BE2C (cell line): ENCODE data around the gene SLC26A1.

Experiments
- DNase-seq: peaks from one replicate; pipeline ENCODE4 v3.0.0-alpha.2; 2020
- H3K27me3 ChIP-seq: fragments of 250-450 bp; sonication (Bioruptor Pico); 2 replicates; pipeline ENCODE4 v1.5.1; 2020; ENCODE audit warnings: mild to moderate bottlenecking
- H3K36me3 ChIP-seq: fragments of 250-450 bp; sonication (Bioruptor Pico); 2 replicates; pipeline ENCODE4 v1.5.1; 2020; ENCODE audit warnings: mild to moderate bottlenecking
- H3K4me1 ChIP-seq: fragments of 250-450 bp; sonication (Bioruptor Pico); 2 replicates; pipeline ENCODE4 v1.5.1; 2020
- H3K4me3 ChIP-seq: 2 replicates; pipeline ENCODE4 v1.5.1; 2011; ENCODE audit warnings: low read depth, low read length
- H3K9me3 ChIP-seq: fragments of 250-450 bp; sonication (Bioruptor Pico); 2 replicates; pipeline ENCODE4 v1.5.1; 2020
- TF ChIP-seq, protein P1 (sequence below): IDR thresholded peaks from 2 replicates; pipeline ENCODE4 v1.5.1; 2012; ENCODE audit warnings: mild to moderate bottlenecking, low read depth, low read length

SLC26A1 gene

DNA sequence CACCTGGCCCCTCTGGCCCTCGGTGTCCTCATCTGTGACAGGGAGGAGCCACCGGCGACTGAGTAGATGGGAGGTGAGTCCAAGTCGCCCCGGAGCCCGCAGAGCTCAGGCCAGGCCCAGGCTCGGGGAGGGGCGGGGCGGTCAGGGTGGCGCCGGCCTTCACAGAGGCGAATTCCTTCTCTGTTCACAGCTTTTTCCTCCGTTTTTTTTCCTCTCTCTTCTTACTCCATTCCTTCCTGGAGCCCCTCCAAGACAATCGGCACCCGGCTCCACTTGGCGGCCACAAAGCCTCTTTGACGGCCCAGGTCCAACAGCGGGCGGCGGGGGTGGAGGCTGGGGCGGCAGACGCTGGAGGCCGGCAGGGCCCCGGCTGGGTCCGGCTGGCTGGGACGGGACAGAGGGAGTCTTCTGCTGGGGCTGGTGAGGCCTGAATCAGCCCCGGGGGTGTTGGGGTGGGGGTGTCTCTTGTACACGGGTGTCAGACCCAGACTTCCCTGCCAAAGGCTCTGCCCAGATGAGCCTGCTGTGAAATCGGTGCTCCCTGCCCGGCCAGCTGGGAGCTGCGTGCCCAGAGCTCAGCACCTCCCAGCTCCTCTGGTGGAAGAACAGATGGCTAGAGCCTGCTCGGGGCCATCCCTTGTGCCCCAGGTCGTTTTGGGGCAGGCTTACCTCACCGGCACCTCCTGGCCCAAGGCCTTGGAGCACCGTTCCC lies 40.8 kb upstream of the SLC26A1 start:
- H3K4me1 ChIP-seq, result no peaks in the 10 kb centered on the region
- H3K27me3 ChIP-seq, result peaks cover 17% of the 10 kb centered on the region
- H3K4me3 ChIP-seq, result no peak overlapping the region
- DNase-seq, result no peak
- TF ChIP-seq, protein P1, sequence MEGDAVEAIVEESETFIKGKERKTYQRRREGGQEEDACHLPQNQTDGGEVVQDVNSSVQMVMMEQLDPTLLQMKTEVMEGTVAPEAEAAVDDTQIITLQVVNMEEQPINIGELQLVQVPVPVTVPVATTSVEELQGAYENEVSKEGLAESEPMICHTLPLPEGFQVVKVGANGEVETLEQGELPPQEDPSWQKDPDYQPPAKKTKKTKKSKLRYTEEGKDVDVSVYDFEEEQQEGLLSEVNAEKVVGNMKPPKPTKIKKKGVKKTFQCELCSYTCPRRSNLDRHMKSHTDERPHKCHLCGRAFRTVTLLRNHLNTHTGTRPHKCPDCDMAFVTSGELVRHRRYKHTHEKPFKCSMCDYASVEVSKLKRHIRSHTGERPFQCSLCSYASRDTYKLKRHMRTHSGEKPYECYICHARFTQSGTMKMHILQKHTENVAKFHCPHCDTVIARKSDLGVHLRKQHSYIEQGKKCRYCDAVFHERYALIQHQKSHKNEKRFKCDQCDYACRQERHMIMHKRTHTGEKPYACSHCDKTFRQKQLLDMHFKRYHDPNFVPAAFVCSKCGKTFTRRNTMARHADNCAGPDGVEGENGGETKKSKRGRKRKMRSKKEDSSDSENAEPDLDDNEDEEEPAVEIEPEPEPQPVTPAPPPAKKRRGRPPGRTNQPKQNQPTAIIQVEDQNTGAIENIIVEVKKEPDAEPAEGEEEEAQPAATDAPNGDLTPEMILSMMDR, result no peak
- H3K9me3 ChIP-seq, result no peaks in the 10 kb centered on the region
- H3K36me3 ChIP-seq, result no peaks in the 10 kb centered on the region

DNA sequence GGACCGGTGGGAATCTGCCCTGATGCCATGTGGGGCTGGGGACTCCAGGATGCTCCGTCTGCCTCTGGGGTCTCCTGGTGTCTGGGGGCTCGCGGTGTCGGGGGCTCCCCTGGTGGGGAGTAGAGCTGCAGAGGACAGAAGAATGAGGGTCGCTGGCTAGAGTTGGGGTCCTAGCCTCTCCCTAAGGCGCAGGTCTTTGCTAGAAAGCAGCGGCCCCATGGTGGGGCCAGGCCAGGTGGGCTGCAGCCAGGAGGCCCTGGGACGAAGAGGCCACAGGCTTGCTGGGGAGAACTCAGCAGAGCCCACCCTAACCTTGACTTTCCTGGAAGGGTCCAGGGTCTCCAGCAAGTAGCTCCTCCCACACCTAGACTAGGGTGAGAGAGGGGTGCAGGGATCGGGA lies 39.7 kb upstream of the SLC26A1 start:
- Histone ChIP-seq H3K9me3 (no peaks in the 10 kb centered on the region), H3K27me3 (peaks cover 17% of the 10 kb centered on the region), H3K4me3 (no peak overlapping the region), H3K36me3 (no peaks in the 10 kb centered on the region), H3K4me1 (no peaks in the 10 kb centered on the region)
- DNase-seq, result no peak
- TF ChIP-seq, protein P1, result no peak

DNA sequence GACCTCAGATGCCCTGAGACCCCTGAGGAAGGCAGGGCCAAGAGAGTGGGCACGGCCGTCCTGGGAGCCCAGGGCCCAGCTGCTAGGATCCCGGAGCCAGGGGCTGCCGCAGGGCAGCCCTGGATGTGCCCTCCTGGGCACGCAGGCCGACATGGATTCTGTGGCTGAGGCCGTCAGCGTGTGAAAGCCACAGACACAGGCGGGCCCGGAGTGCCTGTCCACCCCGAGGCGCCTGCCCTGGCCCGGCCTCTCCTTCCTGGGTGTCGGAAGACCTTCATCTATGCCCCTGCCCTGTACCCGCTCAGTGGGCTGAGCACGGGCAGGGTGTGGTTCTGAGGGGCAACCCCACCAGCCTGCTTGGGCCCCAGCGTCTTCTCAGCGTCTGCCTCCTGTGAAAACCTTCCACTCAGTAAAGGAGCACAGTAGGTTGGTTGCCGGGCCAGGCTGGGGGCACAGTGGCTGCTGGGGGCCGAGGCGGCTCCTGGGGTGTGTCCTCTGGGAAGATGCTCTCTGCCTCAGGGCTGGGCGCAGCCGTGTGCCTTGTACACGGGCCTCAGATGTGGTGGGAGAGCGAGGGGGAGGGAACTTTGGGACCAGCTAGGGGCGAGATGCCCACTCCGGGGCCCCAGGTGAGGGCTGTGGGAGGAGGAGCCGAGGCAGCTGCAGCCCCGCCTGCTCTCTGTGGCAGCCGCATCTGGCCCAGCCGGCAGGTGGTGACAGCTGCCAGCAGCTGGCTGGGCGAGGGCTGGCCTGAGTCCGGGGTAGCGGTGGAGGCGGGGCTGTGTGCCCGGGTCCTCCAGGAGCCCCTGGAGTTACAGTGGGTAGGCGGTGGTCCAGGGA lies 39.0 kb upstream of the SLC26A1 start:
- no peaks in the 10 kb centered on the region for H3K4me1 ChIP-seq
- no peak overlapping the region for H3K4me3 ChIP-seq
- H3K27me3 ChIP-seq, result peaks cover 17% of the 10 kb centered on the region
- no peaks in the 10 kb centered on the region for H3K9me3 ChIP-seq
- peak; percentile 37 for DNase-seq
- TF ChIP-seq, protein P1, result no peak
- H3K36me3 ChIP-seq, result no peaks in the 10 kb centered on the region

DNA sequence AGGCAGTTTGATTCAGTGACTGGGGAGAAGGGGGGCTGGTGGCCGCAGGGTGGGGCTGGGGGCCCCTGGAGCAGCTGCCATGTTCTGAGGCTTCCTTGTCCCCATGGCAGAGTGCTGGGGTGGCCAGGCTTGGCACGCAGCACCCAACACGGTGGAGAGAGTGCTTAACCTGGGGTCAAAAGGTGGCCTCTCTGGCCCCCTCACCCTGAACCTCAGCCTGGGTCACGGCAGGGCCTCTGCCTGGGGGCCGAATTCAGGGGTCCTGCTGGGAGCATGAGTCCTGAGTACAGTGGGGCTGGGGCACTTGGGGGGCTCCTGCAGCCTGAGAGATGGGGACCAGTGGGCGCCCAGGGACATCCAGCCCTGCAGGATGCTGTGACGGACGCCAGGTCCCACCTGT lies 38.1 kb upstream of the SLC26A1 start:
- H3K4me1 ChIP-seq, result no peaks in the 10 kb centered on the region
- H3K9me3 ChIP-seq, result no peaks in the 10 kb centered on the region
- DNase-seq, result no peak

DNA sequence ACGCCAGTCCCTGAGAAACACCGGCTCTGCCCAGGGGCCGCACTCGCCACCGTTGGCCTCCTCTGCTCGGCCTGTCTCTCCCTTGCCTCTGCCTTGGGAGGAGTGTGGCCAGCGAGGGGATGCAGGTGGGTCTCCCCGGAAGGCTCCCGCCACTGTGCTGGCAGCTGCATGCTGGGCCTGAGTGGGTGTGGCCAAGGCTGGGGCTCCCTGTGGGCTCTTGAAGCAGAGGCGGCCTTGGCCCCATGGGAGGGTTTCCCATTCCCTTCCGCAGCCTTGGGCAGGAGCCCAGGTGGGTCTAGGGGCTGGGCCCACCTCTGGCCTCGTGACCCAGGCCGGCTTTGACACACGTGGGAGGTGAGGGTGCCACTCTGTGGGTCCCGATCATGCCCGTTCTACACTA lies 37.4 kb upstream of the SLC26A1 start:
- TF ChIP-seq, protein P1, result no peak
- Histone ChIP-seq H3K4me3 (no peak overlapping the region), H3K27me3 (peaks cover 17% of the 10 kb centered on the region), H3K9me3 (no peaks in the 10 kb centered on the region), H3K36me3 (no peaks in the 10 kb centered on the region), H3K4me1 (no peaks in the 10 kb centered on the region)
- DNase-seq, result no peak

More for the DNA sequence above, 38.1 kb upstream of the SLC26A1 start:
- H3K27me3 ChIP-seq, result peaks cover 17% of the 10 kb centered on the region
- H3K36me3 ChIP-seq, result no peaks in the 10 kb centered on the region
- TF ChIP-seq, protein P1, result no peak
- no peak overlapping the region for H3K4me3 ChIP-seq

DNA sequence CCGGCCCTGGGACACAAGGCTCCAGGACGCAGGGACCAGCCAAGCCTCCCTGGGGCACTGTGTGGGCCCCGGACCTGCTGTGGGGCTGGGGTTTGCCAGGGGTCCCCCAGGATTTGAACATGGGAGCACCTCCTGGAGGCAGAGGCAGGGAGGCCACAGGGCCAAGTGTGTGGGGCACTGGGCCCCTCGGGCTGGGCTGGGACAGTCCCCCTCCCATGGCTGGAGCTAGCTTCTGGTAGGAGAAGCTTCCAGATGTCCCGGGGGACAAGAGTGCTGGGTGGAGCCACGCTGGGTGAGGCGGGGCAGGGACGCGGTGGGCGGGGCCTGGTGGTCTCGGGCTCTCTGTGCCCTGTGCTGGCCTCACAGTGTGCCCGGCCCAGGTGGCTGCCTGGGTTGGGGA lies 36.8 kb upstream of the SLC26A1 start:
- Histone ChIP-seq H3K4me1 (no peaks in the 10 kb centered on the region), H3K27me3 (peaks cover 17% of the 10 kb centered on the region), H3K9me3 (no peaks in the 10 kb centered on the region), H3K4me3 (no peak overlapping the region), H3K36me3 (no peaks in the 10 kb centered on the region)
- TF ChIP-seq, protein P1, result no peak
- DNase-seq, result peak; percentile 70
